ENCODE measurements around the gene FDX1.

DNA sequence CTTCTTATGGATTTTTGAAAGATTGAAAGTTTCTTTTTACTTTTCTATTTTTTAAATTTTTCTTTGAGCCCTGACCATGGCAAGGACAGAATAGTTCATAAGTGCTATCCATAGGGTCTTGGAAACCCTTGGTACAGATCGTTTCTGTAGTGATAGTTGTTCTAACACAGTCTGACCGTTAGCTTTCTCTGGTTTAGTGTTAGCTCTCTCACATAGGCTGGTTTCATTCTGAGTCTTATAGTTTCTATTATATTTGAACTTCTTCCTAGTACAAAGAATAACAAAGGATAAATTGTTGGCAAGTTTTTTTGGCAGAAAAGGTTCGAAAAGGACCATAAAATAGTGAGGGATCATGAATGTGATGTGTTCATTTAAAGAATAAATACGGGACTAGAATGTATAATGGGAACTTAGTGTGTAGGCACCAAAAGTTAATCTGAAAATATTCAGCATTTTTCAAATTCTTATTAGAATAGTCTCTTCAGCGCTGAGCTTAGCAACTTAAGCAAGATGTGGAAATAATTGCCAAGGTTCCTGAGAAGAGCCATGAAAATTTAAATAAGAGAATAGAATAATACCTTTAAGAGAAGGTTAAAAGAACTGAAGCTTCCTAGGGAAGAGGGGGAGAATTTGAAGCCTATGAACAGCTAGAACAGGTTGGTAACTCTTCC lies 24.1 kb downstream of the FDX1 start:
- TF ChIP-seq, protein P1, sequence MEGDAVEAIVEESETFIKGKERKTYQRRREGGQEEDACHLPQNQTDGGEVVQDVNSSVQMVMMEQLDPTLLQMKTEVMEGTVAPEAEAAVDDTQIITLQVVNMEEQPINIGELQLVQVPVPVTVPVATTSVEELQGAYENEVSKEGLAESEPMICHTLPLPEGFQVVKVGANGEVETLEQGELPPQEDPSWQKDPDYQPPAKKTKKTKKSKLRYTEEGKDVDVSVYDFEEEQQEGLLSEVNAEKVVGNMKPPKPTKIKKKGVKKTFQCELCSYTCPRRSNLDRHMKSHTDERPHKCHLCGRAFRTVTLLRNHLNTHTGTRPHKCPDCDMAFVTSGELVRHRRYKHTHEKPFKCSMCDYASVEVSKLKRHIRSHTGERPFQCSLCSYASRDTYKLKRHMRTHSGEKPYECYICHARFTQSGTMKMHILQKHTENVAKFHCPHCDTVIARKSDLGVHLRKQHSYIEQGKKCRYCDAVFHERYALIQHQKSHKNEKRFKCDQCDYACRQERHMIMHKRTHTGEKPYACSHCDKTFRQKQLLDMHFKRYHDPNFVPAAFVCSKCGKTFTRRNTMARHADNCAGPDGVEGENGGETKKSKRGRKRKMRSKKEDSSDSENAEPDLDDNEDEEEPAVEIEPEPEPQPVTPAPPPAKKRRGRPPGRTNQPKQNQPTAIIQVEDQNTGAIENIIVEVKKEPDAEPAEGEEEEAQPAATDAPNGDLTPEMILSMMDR (IDR thresholded peaks at IDR 0.05; ENCODE audit: poor library complexity, severe bottlenecking) = no peak
- TF ChIP-seq POLR2AphosphoS5 (IDR thresholded peaks at IDR 0.05) (no peak), EP300 (conservative IDR thresholded peaks at IDR 0.05; ENCODE audit: poor library complexity, severe bottlenecking) (no peak), EZH2 (IDR thresholded peaks at IDR 0.05; ENCODE audit: borderline replicate concordance, insufficient read depth, low read length, poor library complexity, severe bottlenecking) (no peak), RAD21 (conservative IDR thresholded peaks at IDR 0.05) (no peak), SMC3 (conservative IDR thresholded peaks at IDR 0.05; ENCODE audit: poor library complexity) (no peak), TAF1 (IDR thresholded peaks at IDR 0.05; ENCODE audit: low read depth) (no peak), MXI1 (conservative IDR thresholded peaks at IDR 0.05; ENCODE audit: poor library complexity, severe bottlenecking) (no peak)
- TF ChIP-seq, protein P2, sequence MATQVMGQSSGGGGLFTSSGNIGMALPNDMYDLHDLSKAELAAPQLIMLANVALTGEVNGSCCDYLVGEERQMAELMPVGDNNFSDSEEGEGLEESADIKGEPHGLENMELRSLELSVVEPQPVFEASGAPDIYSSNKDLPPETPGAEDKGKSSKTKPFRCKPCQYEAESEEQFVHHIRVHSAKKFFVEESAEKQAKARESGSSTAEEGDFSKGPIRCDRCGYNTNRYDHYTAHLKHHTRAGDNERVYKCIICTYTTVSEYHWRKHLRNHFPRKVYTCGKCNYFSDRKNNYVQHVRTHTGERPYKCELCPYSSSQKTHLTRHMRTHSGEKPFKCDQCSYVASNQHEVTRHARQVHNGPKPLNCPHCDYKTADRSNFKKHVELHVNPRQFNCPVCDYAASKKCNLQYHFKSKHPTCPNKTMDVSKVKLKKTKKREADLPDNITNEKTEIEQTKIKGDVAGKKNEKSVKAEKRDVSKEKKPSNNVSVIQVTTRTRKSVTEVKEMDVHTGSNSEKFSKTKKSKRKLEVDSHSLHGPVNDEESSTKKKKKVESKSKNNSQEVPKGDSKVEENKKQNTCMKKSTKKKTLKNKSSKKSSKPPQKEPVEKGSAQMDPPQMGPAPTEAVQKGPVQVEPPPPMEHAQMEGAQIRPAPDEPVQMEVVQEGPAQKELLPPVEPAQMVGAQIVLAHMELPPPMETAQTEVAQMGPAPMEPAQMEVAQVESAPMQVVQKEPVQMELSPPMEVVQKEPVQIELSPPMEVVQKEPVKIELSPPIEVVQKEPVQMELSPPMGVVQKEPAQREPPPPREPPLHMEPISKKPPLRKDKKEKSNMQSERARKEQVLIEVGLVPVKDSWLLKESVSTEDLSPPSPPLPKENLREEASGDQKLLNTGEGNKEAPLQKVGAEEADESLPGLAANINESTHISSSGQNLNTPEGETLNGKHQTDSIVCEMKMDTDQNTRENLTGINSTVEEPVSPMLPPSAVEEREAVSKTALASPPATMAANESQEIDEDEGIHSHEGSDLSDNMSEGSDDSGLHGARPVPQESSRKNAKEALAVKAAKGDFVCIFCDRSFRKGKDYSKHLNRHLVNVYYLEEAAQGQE (IDR thresholded peaks at IDR 0.05; ENCODE audit: borderline replicate concordance) = no peak

Data from neural cell (in vitro differentiated cells).